ENCODE data around the gene CCNC.

- TF ChIP-seq CTCF (conservative IDR thresholded peaks at IDR 0.05; ENCODE audit: low read length) = no peak
- TF ChIP-seq EZH2phosphoT487 (IDR thresholded peaks at IDR 0.05; ENCODE audit: borderline replicate concordance) = no peak
These were observed 60.8 kb downstream of the CCNC start for GRCh38 chr6:99507648-99508047.

Measured in Loucy (cell line).